H1 (cell line): ENCODE measurements around the gene ACOT12.

Experiments used
- CBX5 ChIP-seq: fragments of 300-800, 300-1000 bp; sonication (generic); IDR thresholded peaks from 2 replicates; pipeline ENCODE4 v1.7.1; 2016; ENCODE audit warnings: antibody characterized with exemption, low read length, low read depth
- GTF2F1 ChIP-seq: IDR thresholded peaks from 2 replicates; pipeline ENCODE4 v1.6.1; 2012; ENCODE audit warnings: low read depth, low read length, improper control_type of control experiment, borderline replicate concordance
- HDAC2 ChIP-seq, 2 experiments: fragments of 300-600 bp in 1 of 2; sonication (generic) in 1 of 2; IDR thresholded peaks; 2 replicates each; pipeline ENCODE4 v1.6.1; 2011 to 2012; ENCODE audit warnings: low read depth in 2 of 2, low read length in 2 of 2, mild to moderate bottlenecking in 2 of 2, moderate library complexity in 2 of 2, borderline replicate concordance in 1 of 2, inconsistent platforms in 1 of 2
- HDAC6 ChIP-seq: IDR thresholded peaks from one replicate; pipeline ENCODE4 v1.7.1; 2012; ENCODE audit warnings: low read depth, mild to moderate bottlenecking, inconsistent platforms, low read length, moderate library complexity
- NRF1 ChIP-seq: IDR thresholded peaks from 2 replicates; pipeline ENCODE4 v1.6.1; 2011; ENCODE audit warnings: mild to moderate bottlenecking, low read depth, low read length, improper control_type of control experiment
- POLR2A ChIP-seq, 2 experiments: IDR thresholded peaks; 1 replicate in 1 of 2; 2 replicates in 1 of 2; pipeline ENCODE4 v1.6.1; 2011; ENCODE audit warnings: low read depth in 2 of 2, low read length in 2 of 2, mild to moderate bottlenecking in 2 of 2; ENCODE audit errors: control extremely low read depth in 1 of 2
- POLR2AphosphoS5 ChIP-seq: IDR thresholded peaks from 2 replicates; pipeline ENCODE4 v1.6.1; 2011; ENCODE audit warnings: low read depth, low read length
- SIX5 ChIP-seq: IDR thresholded peaks from 2 replicates; pipeline ENCODE4 v1.6.1; 2011; ENCODE audit warnings: mild to moderate bottlenecking, low read depth, low read length
- TCF12 ChIP-seq: IDR thresholded peaks from 2 replicates; pipeline ENCODE4 v1.6.1; 2011; ENCODE audit warnings: low read depth, mild to moderate bottlenecking, low read length
- TEAD4 ChIP-seq: IDR thresholded peaks from 2 replicates; pipeline ENCODE4 v1.6.1; 2012; ENCODE audit warnings: low read depth, low read length, inconsistent platforms, mixed read lengths
- YY1 ChIP-seq: IDR thresholded peaks from 2 replicates; pipeline ENCODE4 v1.6.1; 2011; ENCODE audit warnings: low read depth, mild to moderate bottlenecking, low read length
- TF ChIP-seq, protein P1 (sequence below), 3 experiments: IDR thresholded peaks; 1 replicate in 2 of 3; 2 replicates in 1 of 3; pipeline versions ENCODE4 v1.5.1 to v1.6.1; 2011; ENCODE audit warnings: low read length in 3 of 3, mild to moderate bottlenecking in 3 of 3, inconsistent platforms in 2 of 3, low read depth in 1 of 3, moderate library complexity in 1 of 3; ENCODE audit not compliant: insufficient read depth in 1 of 3; ENCODE audit errors: control extremely low read depth in 1 of 3

DNA sequence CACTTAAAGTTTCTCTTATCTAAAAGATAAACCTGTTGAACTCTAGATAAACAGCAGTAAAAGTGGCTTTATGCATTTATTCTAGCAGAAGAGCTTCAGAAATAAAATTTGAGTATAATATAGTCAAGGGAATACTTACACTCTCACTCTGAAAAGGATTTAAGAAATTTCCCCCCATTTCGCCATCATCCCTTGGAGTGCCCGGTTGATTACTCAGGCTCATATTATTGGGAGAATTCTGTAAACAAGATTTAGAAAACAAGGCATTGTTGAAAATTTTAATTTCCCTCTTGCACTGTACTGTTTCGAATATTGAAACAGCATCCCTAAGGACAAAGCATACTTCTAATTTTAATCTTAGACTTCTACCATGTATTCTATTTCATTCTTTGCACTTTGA, 34.5 kb upstream of the ACOT12 start:
- TF ChIP-seq POLR2A (IDR thresholded peaks at IDR 0.05; ENCODE audit: control extremely low read depth in 1 of 2, low read depth in 2 of 2, low read length in 2 of 2): no peak
- TF ChIP-seq GTF2F1: no peak
- TF ChIP-seq YY1: no peak
- no peak for TF ChIP-seq SIX5
- no peak for TF ChIP-seq NRF1
- TF ChIP-seq TCF12: no peak
- TF ChIP-seq HDAC2 (IDR thresholded peaks at IDR 0.05; ENCODE audit: borderline replicate concordance in 1 of 2, low read depth in 2 of 2, low read length in 2 of 2): no peak
- TF ChIP-seq, protein P1, sequence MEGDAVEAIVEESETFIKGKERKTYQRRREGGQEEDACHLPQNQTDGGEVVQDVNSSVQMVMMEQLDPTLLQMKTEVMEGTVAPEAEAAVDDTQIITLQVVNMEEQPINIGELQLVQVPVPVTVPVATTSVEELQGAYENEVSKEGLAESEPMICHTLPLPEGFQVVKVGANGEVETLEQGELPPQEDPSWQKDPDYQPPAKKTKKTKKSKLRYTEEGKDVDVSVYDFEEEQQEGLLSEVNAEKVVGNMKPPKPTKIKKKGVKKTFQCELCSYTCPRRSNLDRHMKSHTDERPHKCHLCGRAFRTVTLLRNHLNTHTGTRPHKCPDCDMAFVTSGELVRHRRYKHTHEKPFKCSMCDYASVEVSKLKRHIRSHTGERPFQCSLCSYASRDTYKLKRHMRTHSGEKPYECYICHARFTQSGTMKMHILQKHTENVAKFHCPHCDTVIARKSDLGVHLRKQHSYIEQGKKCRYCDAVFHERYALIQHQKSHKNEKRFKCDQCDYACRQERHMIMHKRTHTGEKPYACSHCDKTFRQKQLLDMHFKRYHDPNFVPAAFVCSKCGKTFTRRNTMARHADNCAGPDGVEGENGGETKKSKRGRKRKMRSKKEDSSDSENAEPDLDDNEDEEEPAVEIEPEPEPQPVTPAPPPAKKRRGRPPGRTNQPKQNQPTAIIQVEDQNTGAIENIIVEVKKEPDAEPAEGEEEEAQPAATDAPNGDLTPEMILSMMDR (IDR thresholded peaks at IDR 0.05; ENCODE audit: control extremely low read depth in 1 of 3, insufficient read depth in 1 of 3, low read depth in 1 of 3, low read length in 3 of 3): no peak
- no peak for TF ChIP-seq POLR2AphosphoS5
- no peak for TF ChIP-seq CBX5
- TF ChIP-seq HDAC6: no peak
- TF ChIP-seq TEAD4: no peak
